MM.1S (cell line): ENCODE measurements around the gene ZMIZ2.

Experiments used
- CTCF ChIP-seq: fragments of 300-600 bp; sonication (generic); IDR thresholded peaks from 2 replicates; pipeline ENCODE4 v1.5.1; 2016; ENCODE audit warnings: antibody characterized with exemption, low read length, mixed read lengths
- EZH2 ChIP-seq: fragments of 300-600 bp; sonication (generic); optimal IDR thresholded peaks from 2 replicates; pipeline ENCODE3; 2017; ENCODE audit warnings: low read depth, mild to moderate bottlenecking, antibody characterized with exemption, low read length, mixed read lengths

- TF ChIP-seq CTCF (no peak), EZH2 (no peak)
These were observed 7.3 kb downstream of the ZMIZ2 start for GRCh38 chr7:44755698-44756627.
